ENCODE measurements around the gene MMP26. TPM values are rescaled to one million over a fixed set of nuclear protein-coding genes. Genes with fewer than 3 reads are reported as not detected.
"Not testable (repeated sequence)": the region's sequence is repeated elsewhere in the genome, so short reads cannot be mapped to it uniquely, and the experiment has no call there.

Gene MMP26
- total RNA-seq, 1 donor from 2014 or later, result not detected

GRCh38 chr11:4722616-4723534 lies 18.3 kb downstream of the MMP26 start:
- not testable (repeated sequence) for DNase-seq (ENCODE audit: low read depth, low spot score)

GRCh38 chr11:4727171-4727570 lies 22.6 kb downstream of the MMP26 start:
- DNase-seq (ENCODE audit: low read depth, low spot score), result no peak

- no peak for DNase-seq (ENCODE audit: low read depth, low spot score)
These were observed 36.2 kb downstream of the MMP26 start for GRCh38 chr11:4740735-4741134.

- DNase-seq (ENCODE audit: low read depth, low spot score), result no peak
These were observed 43.9 kb downstream of the MMP26 start for GRCh38 chr11:4748438-4748837.

DNA sequence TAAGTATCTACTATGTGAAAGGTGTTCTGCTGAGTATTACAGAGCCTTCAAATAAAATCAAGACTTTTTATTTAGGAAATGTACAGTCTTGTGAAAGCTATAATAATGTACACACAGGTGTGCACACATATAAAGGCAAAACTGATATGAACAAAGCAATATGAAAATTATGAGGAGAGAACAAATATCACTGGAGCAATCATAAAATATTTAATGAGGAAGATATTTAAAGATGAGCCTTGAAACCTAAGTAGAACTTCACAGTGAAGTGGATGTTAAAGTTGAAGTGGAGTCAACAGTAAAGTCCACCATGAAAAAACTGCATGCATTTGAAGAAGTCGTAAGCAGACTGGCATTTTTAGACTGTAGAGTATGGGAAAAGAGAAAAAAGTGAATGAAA lies 46.6 kb downstream of the MMP26 start:
- DNase-seq (ENCODE audit: low read depth, low spot score), result no peak

Other genes with a start within 250 kb of the MMP26 start
- not detected in 2 replicates for gene OR52K1, start 222.1 kb upstream of the MMP26 start, total RNA-seq
- gene OR52M1, start 159.6 kb upstream of the MMP26 start, total RNA-seq, result not detected in 2 replicates
- not detected in 2 replicates for gene OR52I2, start 123.0 kb upstream of the MMP26 start, total RNA-seq
- gene OR52I1, start 110.7 kb upstream of the MMP26 start, total RNA-seq, result not detected in 2 replicates
- 10.4 and 13.5 TPM in 2 replicates for gene TRIM68, start 96.6 kb upstream of the MMP26 start, total RNA-seq
- not detected in 2 replicates for gene OR51D1, start 67.3 kb upstream of the MMP26 start, total RNA-seq
- gene OR51E1, start 60.8 kb upstream of the MMP26 start, total RNA-seq, result not detected in 2 replicates
- not detected in 2 replicates for gene OR51E2, start 6.9 kb upstream of the MMP26 start, total RNA-seq
- not detected in 2 replicates for gene OR51F1, start 65.2 kb downstream of the MMP26 start, total RNA-seq
- gene OR52R1, start 99.6 kb downstream of the MMP26 start, total RNA-seq, result not detected in 2 replicates
- not detected in 2 replicates for gene OR51F2, start 116.5 kb downstream of the MMP26 start, total RNA-seq
- gene OR51S1, start 144.4 kb downstream of the MMP26 start, total RNA-seq, result not detected in 2 replicates
- gene OR51T1, start 177.1 kb downstream of the MMP26 start, total RNA-seq, result not detected in 2 replicates
- gene OR51A7, start 199.0 kb downstream of the MMP26 start, total RNA-seq, result not detected in 2 replicates
- gene OR51G2, start 214.6 kb downstream of the MMP26 start, total RNA-seq, result not detected in 2 replicates
- not detected in 2 replicates for gene OR51G1, start 219.6 kb downstream of the MMP26 start, total RNA-seq
- gene OR51A4, start 242.8 kb downstream of the MMP26 start, total RNA-seq, result not detected in 2 replicates